NCI-H2107 treated with DMSO at 0.1 percent for 48 hours (cell line): ENCODE measurements around the gene CARD9.
"Not testable (repeated sequence)": the region's sequence is repeated elsewhere in the genome, so short reads cannot be mapped to it uniquely, and the experiment has no call there.

Experiments used
- DNase-seq: peaks from one replicate; lab custom pipeline; 2025; ENCODE audit not compliant: unreplicated experiment; lab: John Stamatoyannopoulos, UW

CARD9 gene

GRCh38 chr9:136364942-136365774 lies 8.3 kb downstream of the CARD9 start:
- DNase-seq: no peak

GRCh38 chr9:136363949-136364748 lies 9.3 kb downstream of the CARD9 start:
- no peak for DNase-seq

- DNase-seq: peak; percentile 57
Measured at GRCh38 chr9:136363106-136363948, 10.1 kb downstream of the CARD9 start, which contains the start of gene DNLZ. Gene DNLZ (minus strand): TSS chr9:136363744. CDS start chr9:136363714, 30 bp downstream.

DNA sequence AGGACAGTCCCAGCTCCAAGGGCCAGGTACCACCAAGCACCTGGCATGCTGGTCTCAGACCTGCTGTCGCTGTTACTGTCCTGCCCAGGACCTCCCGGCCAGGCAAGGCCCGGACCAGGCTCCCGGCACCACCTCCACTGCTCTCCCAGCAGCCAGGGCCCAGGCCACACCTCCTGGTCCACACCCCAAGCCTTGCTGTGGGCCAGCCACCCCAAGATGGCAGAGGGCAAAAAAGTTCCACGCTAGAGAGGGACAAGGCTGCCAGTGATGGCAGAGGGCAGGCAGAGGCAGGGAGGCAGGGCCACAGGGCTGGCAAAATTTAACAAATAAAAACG lies 11.1 kb downstream of the CARD9 start:
- DNase-seq: no peak

- DNase-seq: no peak
Measured at GRCh38 chr9:136361754-136362449, 11.6 kb downstream of the CARD9 start.

DNA sequence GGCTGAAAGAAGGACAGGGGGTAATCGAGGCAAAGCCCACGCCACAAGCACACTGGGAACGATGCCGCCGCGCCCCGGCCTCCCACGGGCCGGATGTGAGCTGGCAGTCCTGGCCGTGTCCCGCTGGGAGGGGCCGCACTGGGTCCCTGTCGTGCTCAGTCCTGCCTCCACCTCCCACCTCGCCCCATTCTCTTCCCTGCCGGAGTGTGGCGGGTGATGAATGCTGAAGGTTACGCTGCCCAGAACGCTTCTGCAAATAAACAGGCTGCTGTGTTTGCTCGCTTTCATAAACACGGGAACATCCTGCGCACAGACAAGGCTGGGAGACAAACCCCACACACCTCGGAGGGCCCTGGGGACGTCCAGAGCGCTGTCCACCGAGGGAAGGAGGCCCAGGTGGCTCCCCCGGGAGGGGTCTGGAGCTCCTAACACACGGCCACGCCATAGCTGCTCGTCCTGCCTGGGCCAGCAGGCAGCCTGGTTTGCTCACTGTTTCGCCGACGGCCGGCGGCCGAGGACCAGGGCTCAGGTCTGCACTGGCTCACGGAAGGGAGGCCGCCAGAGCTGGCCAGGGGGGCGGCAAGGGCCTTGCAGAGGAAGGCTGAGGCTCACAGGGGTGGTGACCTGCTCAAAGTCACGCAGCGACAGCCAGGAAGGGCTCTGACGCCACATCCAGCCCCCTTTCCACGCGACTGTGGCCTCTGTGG lies 12.3 kb downstream of the CARD9 start:
- DNase-seq: no peak

DNA sequence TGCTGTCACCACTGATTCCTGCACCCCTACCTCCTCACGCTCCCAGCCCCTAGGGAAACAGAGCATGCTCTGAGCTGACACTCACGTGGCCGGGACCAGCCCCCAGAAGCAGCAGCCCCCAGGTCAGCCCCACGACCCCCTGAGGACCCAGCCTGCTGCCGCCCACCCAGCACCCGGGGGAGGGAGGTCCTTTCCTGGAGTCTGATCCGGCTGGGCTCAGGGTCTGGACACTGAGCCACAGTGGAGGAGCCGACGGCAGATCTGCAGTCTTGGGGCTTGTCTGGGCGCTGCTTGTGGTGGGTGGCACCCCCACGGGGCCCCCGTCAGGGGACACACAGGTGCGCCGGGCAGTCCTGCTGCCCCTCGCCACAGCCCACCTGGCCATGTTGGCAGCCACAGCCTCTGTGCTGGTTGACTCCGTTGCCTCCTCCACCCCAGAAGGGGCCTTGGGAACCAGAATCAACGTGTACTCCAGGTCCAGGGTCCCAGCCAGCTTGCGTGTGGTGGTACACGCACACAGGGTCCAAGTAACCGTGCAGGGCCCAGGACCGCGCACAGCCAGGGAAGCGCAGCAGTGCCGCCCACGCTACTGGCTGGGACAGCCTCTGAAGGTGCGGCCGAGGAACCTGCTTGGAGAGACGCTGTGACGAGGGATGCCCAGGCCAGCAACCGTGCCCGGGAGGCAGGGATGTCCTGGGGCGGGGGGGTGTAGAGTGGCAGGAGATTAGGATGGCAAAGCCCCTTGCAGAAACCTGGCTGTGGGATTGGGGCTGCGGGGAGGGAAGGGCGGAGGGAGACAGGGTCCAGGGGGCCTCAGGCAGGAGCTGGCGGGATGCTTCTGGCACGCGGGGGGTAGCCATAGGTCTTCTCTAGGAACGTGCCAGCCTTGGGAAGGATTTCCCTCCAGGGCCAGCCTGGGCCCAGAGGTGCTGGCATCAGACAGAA lies 13.4 kb downstream of the CARD9 start:
- DNase-seq: no peak

DNA sequence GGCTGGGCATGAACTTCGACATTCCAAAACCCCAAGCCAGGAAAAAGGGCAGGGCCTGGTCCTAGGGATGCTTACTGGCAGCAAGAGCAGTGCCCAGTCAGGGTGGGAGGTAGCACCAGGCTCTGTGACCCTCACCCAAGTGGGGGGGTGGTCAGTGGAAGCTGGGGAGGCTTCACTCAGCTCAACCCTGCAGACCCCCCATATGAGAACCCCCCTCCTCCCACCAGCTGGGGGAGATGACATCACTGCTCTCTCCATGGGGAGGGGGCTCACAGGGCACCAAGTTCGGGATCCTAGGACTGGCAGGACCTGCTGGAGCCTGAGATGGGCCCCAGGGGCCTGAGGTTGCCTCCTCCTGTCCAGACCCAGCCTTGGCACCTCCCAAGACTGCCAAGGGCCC lies 14.6 kb downstream of the CARD9 start:
- DNase-seq: no peak

GRCh38 chr9:136358016-136358415 lies 15.5 kb downstream of the CARD9 start:
- no peak for DNase-seq

DNA sequence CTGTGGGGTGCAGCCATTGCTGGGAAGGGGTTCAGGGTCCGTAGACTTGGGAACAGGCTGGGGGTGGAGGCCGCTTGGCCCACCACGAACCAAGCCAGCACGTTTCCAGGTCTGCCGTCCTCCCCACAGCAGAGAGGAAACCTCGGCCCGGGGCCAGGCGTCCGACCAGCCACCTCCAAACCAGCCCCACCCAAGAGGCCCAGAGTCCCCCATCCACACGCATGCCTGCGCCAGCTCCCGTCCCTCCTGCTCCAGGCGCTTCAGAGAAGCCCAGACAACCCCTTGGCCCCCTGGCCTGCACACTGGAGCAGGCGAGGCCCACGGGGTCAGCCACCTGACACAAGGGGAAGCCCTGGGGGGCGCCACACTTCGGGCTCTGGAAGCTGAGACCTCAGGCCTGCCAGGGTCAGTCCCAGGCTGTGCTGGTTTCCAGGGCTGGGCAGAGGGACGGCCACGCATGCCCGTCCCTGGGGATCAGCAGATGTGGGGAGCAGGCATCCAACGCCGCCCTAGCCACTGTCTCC lies 16.2 kb downstream of the CARD9 start:
- DNase-seq: no peak

DNA sequence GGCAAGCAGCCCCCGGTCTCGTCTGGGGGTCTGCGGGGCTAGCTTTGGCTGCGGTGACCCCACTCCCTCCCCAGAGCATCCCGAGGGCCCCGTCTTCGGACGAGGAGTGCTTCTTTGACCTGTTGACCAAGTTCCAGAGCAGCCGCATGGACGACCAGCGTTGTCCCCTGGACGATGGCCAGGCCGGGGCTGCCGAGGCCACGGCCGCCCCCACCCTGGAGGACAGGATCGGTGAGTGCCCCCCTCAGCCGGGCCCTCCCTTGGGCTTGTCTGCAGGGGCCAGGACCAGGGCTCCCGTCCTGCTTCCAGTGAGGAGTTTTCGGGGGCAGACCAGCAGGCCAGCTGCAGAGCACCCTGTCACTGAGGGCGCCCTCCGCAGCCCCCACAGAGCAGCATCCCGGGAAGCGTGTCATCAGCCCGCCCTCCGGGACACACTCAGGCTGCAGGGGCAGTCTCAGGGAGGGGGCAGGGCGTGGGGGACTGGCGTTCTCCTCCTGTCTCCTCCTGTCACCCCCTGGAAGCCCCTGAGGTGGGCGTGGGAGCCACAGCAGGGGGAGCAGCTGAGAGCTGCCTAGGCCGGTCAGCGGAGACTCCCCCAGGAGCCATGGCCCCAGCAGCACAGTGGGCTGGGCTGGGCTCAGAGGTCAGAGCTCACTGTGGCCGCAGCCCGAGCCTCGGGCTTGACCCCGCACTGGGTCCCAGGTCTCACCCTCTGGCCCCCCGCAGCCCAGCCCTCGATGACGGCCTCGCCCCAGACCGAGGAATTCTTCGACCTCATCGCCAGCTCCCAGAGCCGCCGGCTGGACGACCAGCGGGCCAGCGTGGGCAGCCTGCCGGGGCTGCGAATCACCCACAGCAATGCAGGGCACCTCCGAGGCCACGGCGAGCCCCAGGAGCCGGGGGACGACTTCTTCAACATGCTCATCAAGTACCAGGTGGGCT lies 17.6 kb downstream of the CARD9 start:
- no peak for DNase-seq

DNA sequence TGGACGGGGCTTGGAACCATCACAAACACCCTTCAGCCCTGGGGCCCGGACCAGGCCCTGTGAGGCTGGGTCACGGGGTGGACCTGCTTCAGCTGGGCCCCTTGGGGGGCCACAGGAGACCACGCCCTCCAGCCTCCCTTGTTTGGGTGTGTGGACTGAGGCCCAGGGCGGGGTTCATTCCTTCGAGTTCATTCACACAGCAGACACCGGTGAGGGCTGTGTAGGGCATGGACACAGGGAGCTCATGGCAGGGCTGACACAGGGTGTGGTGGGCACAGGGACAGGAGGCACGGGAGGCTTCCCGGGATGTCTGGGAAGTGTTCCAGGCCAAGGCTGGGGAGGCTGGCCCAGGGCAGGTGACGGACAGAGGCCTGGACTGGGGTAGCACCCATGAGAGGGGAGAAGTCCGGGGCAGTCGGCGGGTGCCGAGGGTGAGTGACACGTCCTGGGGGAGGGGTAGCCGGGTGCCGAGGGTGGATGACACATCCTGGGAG lies 18.8 kb downstream of the CARD9 start:
- DNase-seq: no peak

DNA sequence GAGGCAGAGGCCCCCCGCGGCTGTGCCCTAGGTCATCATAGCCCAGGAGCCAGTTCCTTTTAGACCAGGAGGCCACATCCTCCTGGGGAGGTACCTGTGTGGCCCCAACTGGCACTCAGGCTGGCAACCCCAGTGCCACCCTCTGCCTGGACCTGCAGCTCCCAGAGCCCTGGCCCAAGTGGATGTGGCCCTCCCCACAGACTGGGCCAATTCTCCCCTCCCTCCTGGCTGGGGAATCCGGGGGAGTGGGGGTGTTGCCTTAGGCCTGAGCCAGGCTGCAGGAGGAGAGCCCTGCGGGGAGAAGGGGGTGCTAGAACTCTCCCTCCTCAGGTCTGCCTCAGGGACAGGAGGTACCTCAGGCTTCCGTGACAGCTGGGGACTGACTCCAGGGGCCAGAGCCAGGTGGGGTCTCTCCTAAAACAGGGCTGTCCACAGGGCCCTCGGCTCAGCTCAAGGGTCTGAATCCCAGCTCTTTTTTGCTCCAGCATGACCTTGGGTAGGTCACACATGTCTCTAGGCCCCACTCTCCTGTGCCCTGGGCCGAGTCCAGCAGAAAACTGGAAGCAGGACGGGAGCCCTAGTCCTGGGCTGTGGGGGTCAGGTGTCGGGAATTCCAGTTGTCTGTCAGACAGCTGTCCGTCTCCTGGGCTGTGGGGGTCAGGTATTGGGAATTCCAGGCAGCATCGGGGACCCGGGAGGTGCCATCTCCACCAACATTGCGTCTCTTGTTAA lies 19.5 kb downstream of the CARD9 start:
- no peak for DNase-seq

DNA sequence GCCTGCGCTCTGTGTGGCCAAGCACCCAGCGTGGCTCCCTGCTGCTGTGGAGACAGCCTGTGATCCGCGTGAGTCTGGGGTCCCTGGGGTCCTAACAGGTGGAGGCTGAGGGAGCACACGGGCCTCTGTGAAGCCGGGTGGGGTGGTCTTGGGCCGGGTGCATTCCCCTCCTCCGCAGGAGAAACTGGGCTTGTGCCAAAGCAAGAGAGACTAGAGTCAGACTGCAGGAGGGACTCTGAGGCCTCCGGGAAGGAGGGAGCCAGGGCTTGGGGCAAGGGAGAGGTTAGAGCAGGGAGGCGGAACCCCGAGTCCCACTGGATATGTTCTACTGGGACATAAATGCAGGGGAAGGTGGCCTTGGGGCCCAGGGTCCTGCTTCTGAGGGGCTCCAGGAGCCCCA lies 20.4 kb downstream of the CARD9 start:
- no peak for DNase-seq

DNA sequence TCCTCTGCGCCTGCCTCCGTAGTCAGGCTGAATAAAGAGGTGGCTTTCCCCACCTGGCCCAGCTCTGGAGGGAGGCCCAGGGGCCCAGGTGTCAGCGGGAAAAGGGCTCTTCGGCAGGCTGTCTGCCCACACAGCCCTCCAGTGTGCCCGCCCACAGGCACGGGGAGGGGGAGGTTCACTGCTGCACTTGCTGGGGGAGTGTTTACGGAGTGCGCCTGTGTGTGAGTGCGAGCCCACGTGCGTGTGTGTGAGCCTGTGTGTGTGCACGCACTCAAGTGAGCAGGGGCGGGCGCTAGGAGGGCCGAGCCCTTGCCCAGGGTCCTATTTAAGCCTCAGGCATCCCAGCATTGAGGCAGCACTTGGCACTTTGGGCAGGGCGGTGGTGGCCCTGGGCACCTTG lies 20.8 kb downstream of the CARD9 start:
- DNase-seq: peak; percentile 43

DNA sequence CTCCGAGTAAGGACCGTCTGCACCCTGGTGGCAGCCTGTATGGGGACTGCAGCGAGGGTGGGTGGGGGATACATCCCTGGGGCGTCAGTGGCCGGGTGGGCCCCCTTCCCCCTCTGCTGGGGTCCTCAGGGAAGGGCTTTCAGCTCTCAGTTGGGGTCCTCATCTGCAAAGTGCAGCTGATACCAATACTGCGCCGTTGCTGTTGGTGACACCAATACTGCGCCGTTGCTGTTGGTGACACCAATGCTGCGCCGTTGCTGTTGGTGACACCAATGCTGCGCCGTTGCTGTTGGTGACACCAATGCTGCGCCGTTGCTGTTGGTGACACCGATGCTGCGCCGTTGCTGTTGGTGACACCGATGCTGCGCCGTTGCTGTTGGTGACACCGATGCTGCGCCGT lies 21.6 kb downstream of the CARD9 start:
- DNase-seq: not testable (repeated sequence)

GRCh38 chr9:136351252-136351800 lies 22.1 kb downstream of the CARD9 start:
- no peak for DNase-seq
